Mammary epithelial cell (primary cell): ENCODE data around the gene TNS1.

Source experiments
- EZH2 ChIP-seq: IDR thresholded peaks from 2 replicates; pipeline ENCODE4 v1.6.1; 2012; ENCODE audit warnings: low read length, inconsistent platforms, borderline replicate concordance
- TF ChIP-seq, protein P1 (sequence below), 2 donors: IDR thresholded peaks in 1 of 2; conservative IDR thresholded peaks in 1 of 2; 2 replicates each; pipeline ENCODE4 v1.5.1; 2011 to 2012; ENCODE audit warnings: inconsistent platforms in 2 of 2, low read length in 2 of 2, mild to moderate bottlenecking in 2 of 2, control low read depth in 1 of 2, low read depth in 1 of 2; ENCODE audit not compliant: insufficient read depth in 1 of 2; ENCODE audit errors: extremely low read depth in 1 of 2

GRCh38 chr2:217935901-217936684, 66.7 kb downstream of the TNS1 start:
- TF ChIP-seq, protein P1, sequence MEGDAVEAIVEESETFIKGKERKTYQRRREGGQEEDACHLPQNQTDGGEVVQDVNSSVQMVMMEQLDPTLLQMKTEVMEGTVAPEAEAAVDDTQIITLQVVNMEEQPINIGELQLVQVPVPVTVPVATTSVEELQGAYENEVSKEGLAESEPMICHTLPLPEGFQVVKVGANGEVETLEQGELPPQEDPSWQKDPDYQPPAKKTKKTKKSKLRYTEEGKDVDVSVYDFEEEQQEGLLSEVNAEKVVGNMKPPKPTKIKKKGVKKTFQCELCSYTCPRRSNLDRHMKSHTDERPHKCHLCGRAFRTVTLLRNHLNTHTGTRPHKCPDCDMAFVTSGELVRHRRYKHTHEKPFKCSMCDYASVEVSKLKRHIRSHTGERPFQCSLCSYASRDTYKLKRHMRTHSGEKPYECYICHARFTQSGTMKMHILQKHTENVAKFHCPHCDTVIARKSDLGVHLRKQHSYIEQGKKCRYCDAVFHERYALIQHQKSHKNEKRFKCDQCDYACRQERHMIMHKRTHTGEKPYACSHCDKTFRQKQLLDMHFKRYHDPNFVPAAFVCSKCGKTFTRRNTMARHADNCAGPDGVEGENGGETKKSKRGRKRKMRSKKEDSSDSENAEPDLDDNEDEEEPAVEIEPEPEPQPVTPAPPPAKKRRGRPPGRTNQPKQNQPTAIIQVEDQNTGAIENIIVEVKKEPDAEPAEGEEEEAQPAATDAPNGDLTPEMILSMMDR (conservative IDR thresholded peaks at IDR 0.05 in 1 of 2, IDR thresholded peaks at IDR 0.05 in 1 of 2; ENCODE audit: extremely low read depth in 1 of 2, insufficient read depth in 1 of 2, low read depth in 1 of 2, low read length in 2 of 2): no peak
- TF ChIP-seq EZH2: no peak
